PC-9 (cell line): ENCODE results near the gene DGKG. TPM values are rescaled to one million over a fixed set of nuclear protein-coding genes. Genes with fewer than 3 reads are reported as not detected.

Experiments used
- BruUV-seq: library from RNA; stranded (reverse); fragments of 400-500 nt; replicated peaks from 2 replicates; lab custom pipeline; 2021; lab: Mats Ljungman, UMichigan
- CTCF ChIA-PET: fragments of 300-600 bp; sonication (Branson Sonifier 250); formaldehyde crosslinking; loops from one replicate; lab custom pipeline; 2022; ENCODE audit warnings: antibody characterized with exemption; lab: Charles Lee
- POLR2A ChIA-PET: fragments of 300-600 bp; sonication (Branson Sonifier 250); formaldehyde crosslinking; loops from one replicate; lab custom pipeline; 2022; ENCODE audit warnings: antibody characterized with exemption; ENCODE audit not compliant: unreplicated experiment; lab: Charles Lee
- DNase-seq, 2 experiments: peaks; one replicate each; pipeline versions ENCODE4 v3.0.0 to v3.0.0-alpha.2; 2015 to 2022; ENCODE audit warnings: mixed read lengths in 1 of 2
- H2AFZ ChIP-seq: fragments of 200-600 bp; sonication (generic); 2 replicates; pipeline ENCODE4 v1.8.1; 2017; ENCODE audit warnings: antibody characterized with exemption
- H3F3A ChIP-seq: fragments of 200-600 bp; sonication (generic); 2 replicates; pipeline ENCODE4 v1.8.1; 2017; ENCODE audit warnings: antibody characterized with exemption, mild to moderate bottlenecking, low read depth; ENCODE audit not compliant: insufficient read depth
- H3K27ac ChIP-seq: fragments of 200-600 bp; sonication (generic); 2 replicates; pipeline ENCODE4 v1.6.1; 2016; ENCODE audit warnings: mixed run types
- H3K27me3 ChIP-seq: fragments of 200-600 bp; sonication (generic); 2 replicates; pipeline ENCODE4 v1.6.1; 2016; ENCODE audit warnings: low read depth, mixed run types; ENCODE audit not compliant: insufficient read depth
- H3K36me3 ChIP-seq: fragments of 200-600 bp; sonication (generic); 2 replicates; pipeline ENCODE4 v1.6.1; 2016; ENCODE audit warnings: low read depth, mixed run types
- H3K4me1 ChIP-seq: fragments of 200-600 bp; sonication (generic); replicated peaks from 2 replicates; pipeline ENCODE4 v1.6.1; 2016; ENCODE audit warnings: mixed run types; ENCODE audit not compliant: insufficient read depth
- H3K4me2 ChIP-seq: fragments of 200-600 bp; sonication (generic); 2 replicates; pipeline ENCODE4 v1.6.1; 2017; ENCODE audit warnings: mixed run types
- H3K4me3 ChIP-seq: fragments of 200-600 bp; sonication (generic); 2 replicates; pipeline ENCODE4 v1.6.1; 2016; ENCODE audit warnings: mixed run types
- H3K79me2 ChIP-seq: fragments of 200-600 bp; sonication (generic); 2 replicates; pipeline ENCODE4 v1.6.1; 2017; ENCODE audit warnings: low read depth, mixed run types
- H3K9me2 ChIP-seq: fragments of 200-600 bp; sonication (generic); 2 replicates; pipeline ENCODE4 v1.8.1; 2017; ENCODE audit warnings: mild to moderate bottlenecking; ENCODE audit not compliant: insufficient read depth
- H3K9me3 ChIP-seq: fragments of 200-600 bp; sonication (generic); 2 replicates; pipeline ENCODE4 v1.8.1; 2016; ENCODE audit warnings: low read depth; ENCODE audit not compliant: insufficient read depth
- H4K20me1 ChIP-seq: fragments of 200-600 bp; sonication (generic); 2 replicates; pipeline ENCODE4 v1.8.1; 2017; ENCODE audit not compliant: insufficient read depth
- EZH2 ChIP-seq: fragments of 200-600 bp; sonication (generic); IDR thresholded peaks from 2 replicates; pipeline ENCODE4 v1.8.0; 2017; ENCODE audit warnings: antibody characterized with exemption, low read depth
- intact Hi-C: fragments of 100-400 bp; cut with micrococcal nuclease; formaldehyde crosslinking; loops from one replicate; pipeline ENCODE4 v1.10.0; 2022; ENCODE audit not compliant: unreplicated experiment
- total RNA-seq: library from RNA; stranded (reverse); gene quantifications from 2 replicates; pipeline ENCODE4 v1.2.3, GENCODE V29; 2021
- TF ChIP-seq, protein P1 (sequence below): fragments of 200-600 bp; sonication (generic); conservative IDR thresholded peaks from 2 replicates; pipeline ENCODE4 v1.6.1; 2017; ENCODE audit warnings: mixed run types, antibody characterized with exemption, mild to moderate bottlenecking, moderate library complexity

DGKG gene
- total RNA-seq, 1 experiment from 2014 or later, result 20.0 TPM

DNA sequence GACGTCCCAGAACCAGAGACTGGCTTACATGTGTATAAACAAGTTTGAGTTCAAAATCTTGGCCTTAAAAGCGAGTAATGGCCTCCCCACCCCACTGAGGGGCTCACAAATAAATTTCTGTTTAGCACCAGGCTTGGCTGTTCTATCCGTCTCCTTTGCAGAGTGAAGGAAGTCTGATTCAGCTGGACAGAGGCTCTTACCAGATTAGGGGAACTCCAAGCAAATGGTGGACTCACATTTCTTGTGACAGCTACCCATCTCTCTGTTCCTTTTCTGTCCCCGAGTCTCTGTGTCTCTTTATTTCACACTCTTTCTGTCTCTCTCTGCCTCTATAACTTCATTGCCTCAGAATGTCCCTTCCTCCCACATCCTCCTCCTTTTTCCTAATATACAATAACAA is 62.7 kb downstream of the DGKG start:
- Histone ChIP-seq H3K79me2 (no peaks in the 10 kb centered on the region), H4K20me1 (no peaks in the 10 kb centered on the region), H3K27ac (no peak overlapping the region), H3K4me3 (no peak overlapping the region), H3K36me3 (no peaks in the 10 kb centered on the region), H3K27me3 (peaks cover 90% of the 10 kb centered on the region), H3F3A (no peaks in the 10 kb centered on the region), H3K4me2 (no peak overlapping the region), H3K4me1 (no peaks in the 10 kb centered on the region), H3K9me2 (no peaks in the 10 kb centered on the region), H2AFZ (no peak overlapping the region), H3K9me3 (no peaks in the 10 kb centered on the region)
- no peak for DNase-seq
- no TSS peak for BruUV-seq
- CTCF ChIA-PET, result no interaction called here
- POLR2A ChIA-PET, result no interaction called here
- intact Hi-C loops, result no loop called here
- TF ChIP-seq EZH2, result no peak
- TF ChIP-seq, protein P1, sequence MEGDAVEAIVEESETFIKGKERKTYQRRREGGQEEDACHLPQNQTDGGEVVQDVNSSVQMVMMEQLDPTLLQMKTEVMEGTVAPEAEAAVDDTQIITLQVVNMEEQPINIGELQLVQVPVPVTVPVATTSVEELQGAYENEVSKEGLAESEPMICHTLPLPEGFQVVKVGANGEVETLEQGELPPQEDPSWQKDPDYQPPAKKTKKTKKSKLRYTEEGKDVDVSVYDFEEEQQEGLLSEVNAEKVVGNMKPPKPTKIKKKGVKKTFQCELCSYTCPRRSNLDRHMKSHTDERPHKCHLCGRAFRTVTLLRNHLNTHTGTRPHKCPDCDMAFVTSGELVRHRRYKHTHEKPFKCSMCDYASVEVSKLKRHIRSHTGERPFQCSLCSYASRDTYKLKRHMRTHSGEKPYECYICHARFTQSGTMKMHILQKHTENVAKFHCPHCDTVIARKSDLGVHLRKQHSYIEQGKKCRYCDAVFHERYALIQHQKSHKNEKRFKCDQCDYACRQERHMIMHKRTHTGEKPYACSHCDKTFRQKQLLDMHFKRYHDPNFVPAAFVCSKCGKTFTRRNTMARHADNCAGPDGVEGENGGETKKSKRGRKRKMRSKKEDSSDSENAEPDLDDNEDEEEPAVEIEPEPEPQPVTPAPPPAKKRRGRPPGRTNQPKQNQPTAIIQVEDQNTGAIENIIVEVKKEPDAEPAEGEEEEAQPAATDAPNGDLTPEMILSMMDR, result no peak

DNA sequence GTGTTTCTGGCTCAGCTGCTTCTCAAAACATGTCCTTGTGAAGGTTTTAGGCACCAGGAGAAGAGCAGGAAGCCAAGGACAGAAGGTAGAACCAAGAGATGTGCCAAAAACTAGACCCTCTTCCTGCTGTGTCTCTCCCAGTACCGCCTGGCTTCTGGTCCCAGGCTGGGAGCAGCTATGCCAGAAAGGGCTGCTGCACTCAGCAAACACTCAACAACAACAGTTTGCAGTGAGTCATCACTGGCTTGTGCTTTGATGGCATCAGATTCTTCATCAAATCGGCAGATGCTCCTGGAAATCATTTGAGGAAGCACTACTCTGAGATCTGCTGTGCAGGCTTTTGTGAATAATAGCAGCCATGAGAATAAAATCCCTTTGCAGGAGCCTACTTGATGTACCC is 63.2 kb downstream of the DGKG start:
- Histone ChIP-seq H3K9me2 (no peaks in the 10 kb centered on the region), H3K4me2 (no peak overlapping the region), H3K79me2 (no peaks in the 10 kb centered on the region), H2AFZ (no peak overlapping the region), H3K36me3 (no peaks in the 10 kb centered on the region), H3K9me3 (no peaks in the 10 kb centered on the region), H3K4me1 (no peaks in the 10 kb centered on the region), H3K27me3 (peaks cover 89% of the 10 kb centered on the region), H3F3A (no peaks in the 10 kb centered on the region), H3K27ac (no peak overlapping the region), H3K4me3 (no peak overlapping the region), H4K20me1 (no peaks in the 10 kb centered on the region)
- intact Hi-C loops, result no loop called here
- TF ChIP-seq, protein P1, result no peak
- TF ChIP-seq EZH2, result no peak
- POLR2A ChIA-PET, result no interaction called here
- CTCF ChIA-PET, result no interaction called here
- no peak for DNase-seq
- BruUV-seq, result no TSS peak

DNA sequence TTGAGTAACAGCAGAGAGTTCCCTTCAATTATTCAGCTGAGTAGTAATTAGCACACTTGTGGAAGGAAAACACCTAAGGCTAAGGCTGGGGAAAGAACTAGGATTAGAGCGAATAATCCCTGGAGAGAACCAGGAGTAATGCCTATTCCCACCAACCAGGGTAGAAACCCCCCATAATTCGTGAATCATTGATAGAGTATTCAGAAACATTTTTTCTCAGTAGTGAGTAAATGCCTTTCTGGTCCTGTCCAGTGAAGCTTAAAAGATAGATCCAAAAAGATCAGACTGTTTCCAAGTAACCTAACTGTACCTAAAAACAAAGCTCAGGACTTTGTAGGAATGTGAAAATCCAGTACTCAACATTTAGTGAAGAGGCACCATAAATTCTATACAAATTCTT is 71.2 kb downstream of the DGKG start:
- H3K4me1 ChIP-seq, result no peaks in the 10 kb centered on the region
- no peak overlapping the region for H3K27ac ChIP-seq
- no peaks in the 10 kb centered on the region for H3K9me3 ChIP-seq
- ChIA-PET CTCF (no interaction called here), POLR2A (no interaction called here)
- H3K79me2 ChIP-seq, result no peaks in the 10 kb centered on the region
- intact Hi-C loops, result no loop called here
- H3K4me3 ChIP-seq, result no peak overlapping the region
- H3K9me2 ChIP-seq, result peaks cover 3% of the 10 kb centered on the region; the same call in 1 of the 2 replicates
- BruUV-seq, result no TSS peak
- H4K20me1 ChIP-seq, result no peaks in the 10 kb centered on the region
- TF ChIP-seq, protein P1, result no peak
- no peak for TF ChIP-seq EZH2
- H3K4me2 ChIP-seq, result no peak overlapping the region
- H3K27me3 ChIP-seq, result peaks cover 91% of the 10 kb centered on the region
- H3K36me3 ChIP-seq, result no peaks in the 10 kb centered on the region
- H2AFZ ChIP-seq, result no peak overlapping the region
- DNase-seq, result no peak
- no peaks in the 10 kb centered on the region for H3F3A ChIP-seq
